Transverse colon (tissue), 3 donors: ENCODE measurements around the gene GLRA2.

Source experiments
- EP300 ChIP-seq: sonication (generic); formaldehyde crosslinking; IDR thresholded peaks from one replicate; pipeline ENCODE4 v1.6.1; 2017; ENCODE audit warnings: antibody characterized with exemption, low read depth
- TF ChIP-seq, protein P1 (sequence below), 5 experiments: fragments of 200-600 bp in 3 of 5; fragments of 450-650 bp in 2 of 5; sonication (generic) in 3 of 5; IDR thresholded peaks; 1 replicate in 2 of 5; 2 replicates in 3 of 5; pipeline ENCODE4 v1.5.1; 2016 to 2017; ENCODE audit warnings: antibody characterized with exemption in 5 of 5, inconsistent platforms in 3 of 5, mild to moderate bottlenecking in 2 of 5, moderate library complexity in 1 of 5

DNA sequence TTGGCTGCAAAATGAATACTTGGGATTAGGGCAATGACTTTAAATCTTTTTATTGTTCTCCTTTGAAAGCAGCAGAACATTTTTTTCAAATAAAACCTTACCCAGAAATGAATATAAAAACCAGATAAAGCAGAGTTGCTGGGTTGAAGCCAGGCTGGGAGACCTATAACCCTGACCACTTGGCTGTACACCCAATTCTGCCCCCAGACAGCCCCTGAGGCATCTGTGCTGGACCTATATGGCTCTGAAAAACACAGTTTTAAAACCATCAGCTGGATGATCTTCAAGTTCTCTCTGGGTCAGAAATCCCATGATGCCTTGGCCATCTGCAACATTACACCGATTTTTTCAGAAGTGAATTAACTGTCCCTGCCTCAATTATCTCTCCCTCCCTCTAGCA, 23.7 kb upstream of the GLRA2 start:
- no peak for TF ChIP-seq EP300
- TF ChIP-seq, protein P1, sequence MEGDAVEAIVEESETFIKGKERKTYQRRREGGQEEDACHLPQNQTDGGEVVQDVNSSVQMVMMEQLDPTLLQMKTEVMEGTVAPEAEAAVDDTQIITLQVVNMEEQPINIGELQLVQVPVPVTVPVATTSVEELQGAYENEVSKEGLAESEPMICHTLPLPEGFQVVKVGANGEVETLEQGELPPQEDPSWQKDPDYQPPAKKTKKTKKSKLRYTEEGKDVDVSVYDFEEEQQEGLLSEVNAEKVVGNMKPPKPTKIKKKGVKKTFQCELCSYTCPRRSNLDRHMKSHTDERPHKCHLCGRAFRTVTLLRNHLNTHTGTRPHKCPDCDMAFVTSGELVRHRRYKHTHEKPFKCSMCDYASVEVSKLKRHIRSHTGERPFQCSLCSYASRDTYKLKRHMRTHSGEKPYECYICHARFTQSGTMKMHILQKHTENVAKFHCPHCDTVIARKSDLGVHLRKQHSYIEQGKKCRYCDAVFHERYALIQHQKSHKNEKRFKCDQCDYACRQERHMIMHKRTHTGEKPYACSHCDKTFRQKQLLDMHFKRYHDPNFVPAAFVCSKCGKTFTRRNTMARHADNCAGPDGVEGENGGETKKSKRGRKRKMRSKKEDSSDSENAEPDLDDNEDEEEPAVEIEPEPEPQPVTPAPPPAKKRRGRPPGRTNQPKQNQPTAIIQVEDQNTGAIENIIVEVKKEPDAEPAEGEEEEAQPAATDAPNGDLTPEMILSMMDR (IDR thresholded peaks at IDR 0.05) = no peak
